Measurements from ENCODE around the gene PROS1.

DNA sequence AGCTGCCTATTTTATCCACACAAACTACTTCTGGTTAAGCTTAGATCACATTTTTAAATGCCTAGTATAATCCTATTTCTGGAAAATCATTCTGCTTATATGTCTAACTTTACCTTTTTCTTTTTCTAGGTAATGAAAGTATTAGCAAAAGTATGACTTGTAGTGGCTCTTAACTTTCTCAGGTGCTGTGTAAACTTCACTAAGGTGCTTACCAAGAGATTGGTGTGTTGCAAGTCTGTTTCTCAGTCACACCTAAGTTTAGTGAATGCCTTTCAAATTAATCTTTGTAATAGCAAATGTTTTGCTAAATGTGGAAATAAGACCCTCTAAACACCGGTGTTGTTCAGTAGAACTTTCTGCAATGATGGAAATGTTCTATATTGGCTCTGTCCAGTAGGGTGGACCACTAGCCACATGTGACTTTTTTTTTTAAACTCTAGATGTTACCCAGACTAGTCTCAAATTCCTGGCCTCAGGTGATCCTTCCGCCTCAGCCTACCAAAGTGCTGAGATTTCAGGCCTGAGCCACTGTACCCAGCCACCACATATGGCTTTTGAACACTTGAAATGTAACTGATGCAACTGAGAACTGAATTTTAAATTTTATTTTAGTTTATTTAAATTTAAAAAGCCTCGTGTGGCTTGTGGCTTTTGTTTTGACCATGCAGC is 28.3 kb upstream of the PROS1 start:
- TF ChIP-seq TOX (CRISPR knock-in tag; IDR thresholded peaks at IDR 0.05; ENCODE audit: borderline replicate concordance), result no peak
- TF ChIP-seq ZFP3 (CRISPR knock-in tag; IDR thresholded peaks at IDR 0.05), result no peak
- TF ChIP-seq BACH2 (CRISPR knock-in tag; IDR thresholded peaks at IDR 0.05; ENCODE audit: borderline replicate concordance), result no peak
- TF ChIP-seq, protein P1, sequence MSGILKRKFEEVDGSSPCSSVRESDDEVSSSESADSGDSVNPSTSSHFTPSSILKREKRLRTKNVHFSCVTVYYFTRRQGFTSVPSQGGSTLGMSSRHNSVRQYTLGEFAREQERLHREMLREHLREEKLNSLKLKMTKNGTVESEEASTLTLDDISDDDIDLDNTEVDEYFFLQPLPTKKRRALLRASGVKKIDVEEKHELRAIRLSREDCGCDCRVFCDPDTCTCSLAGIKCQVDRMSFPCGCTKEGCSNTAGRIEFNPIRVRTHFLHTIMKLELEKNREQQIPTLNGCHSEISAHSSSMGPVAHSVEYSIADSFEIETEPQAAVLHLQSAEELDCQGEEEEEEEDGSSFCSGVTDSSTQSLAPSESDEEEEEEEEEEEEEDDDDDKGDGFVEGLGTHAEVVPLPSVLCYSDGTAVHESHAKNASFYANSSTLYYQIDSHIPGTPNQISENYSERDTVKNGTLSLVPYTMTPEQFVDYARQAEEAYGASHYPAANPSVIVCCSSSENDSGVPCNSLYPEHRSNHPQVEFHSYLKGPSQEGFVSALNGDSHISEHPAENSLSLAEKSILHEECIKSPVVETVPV (CRISPR knock-in tag; IDR thresholded peaks at IDR 0.05), result no peak
- no peak for TF ChIP-seq RARB (CRISPR knock-in tag; IDR thresholded peaks at IDR 0.05)
